HepG2 (cell line): ENCODE measurements around the gene LRRC4C.

Source experiments
- FOXM1 ChIP-seq: sonication (generic); formaldehyde crosslinking; IDR thresholded peaks from 2 replicates; pipeline ENCODE4 v1.5.0; 2020; ENCODE audit warnings: missing genetic modification reagents
- MEIS2 ChIP-seq: sonication (generic); formaldehyde crosslinking; IDR thresholded peaks from 2 replicates; pipeline ENCODE4 v1.9.0; 2021; ENCODE audit warnings: mild to moderate bottlenecking, missing genetic modification reagents
- MIER2 ChIP-seq: IDR thresholded peaks from 2 replicates; pipeline ENCODE4 v1.6.1; 2016; ENCODE audit warnings: missing biosample characterization, missing genetic modification reagents
- NPAS2 ChIP-seq: sonication (generic); formaldehyde crosslinking; IDR thresholded peaks from 2 replicates; pipeline ENCODE4 v1.8.0; 2022; ENCODE audit warnings: mild to moderate bottlenecking, missing genetic modification reagents, borderline replicate concordance
- RFX5 ChIP-seq: IDR thresholded peaks from 2 replicates; pipeline ENCODE4 v1.6.1; 2011; ENCODE audit warnings: low read depth, low read length, improper control_type of control experiment
- SP1 ChIP-seq, 2 experiments: fragments of 450-650 bp in 1 of 2; sonication (generic) in 1 of 2; formaldehyde crosslinking in 1 of 2; IDR thresholded peaks; 2 replicates each; pipeline versions ENCODE4 v1.4.0 to v1.6.1; 2016 to 2020; ENCODE audit warnings: missing genetic modification reagents in 1 of 2
- YY1 ChIP-seq: IDR thresholded peaks from 2 replicates; pipeline ENCODE4 v1.6.1; 2011; ENCODE audit warnings: low read length, low read depth, moderate library complexity, mild to moderate bottlenecking; ENCODE audit not compliant: insufficient read depth, insufficient replicate concordance
- ZNF362 ChIP-seq: sonication (generic); formaldehyde crosslinking; IDR thresholded peaks from 2 replicates; pipeline ENCODE4 v1.4.0; 2020; ENCODE audit warnings: missing genetic modification reagents, mild to moderate bottlenecking, borderline replicate concordance
- ZNF589 ChIP-seq: sonication (generic); formaldehyde crosslinking; conservative IDR thresholded peaks from 2 replicates; pipeline ENCODE4 v1.8.0; 2022; ENCODE audit warnings: mild to moderate bottlenecking, moderate library complexity, missing genetic modification reagents
- TF ChIP-seq, protein P1 (sequence below): sonication (generic); formaldehyde crosslinking; IDR thresholded peaks from 2 replicates; pipeline ENCODE4 v1.5.0; 2020; ENCODE audit warnings: mild to moderate bottlenecking, missing genetic modification reagents, moderate library complexity
- TF ChIP-seq, protein P2 (sequence below), 2 experiments: IDR thresholded peaks; 2 replicates each; pipeline ENCODE4 v1.6.1; 2011 to 2012; ENCODE audit warnings: low read length in 2 of 2, borderline replicate concordance in 1 of 2, low read depth in 1 of 2, mild to moderate bottlenecking in 1 of 2, moderate library complexity in 1 of 2

GRCh38 chr11:40340911-40341310, 1118.5 kb downstream of the LRRC4C start:
- TF ChIP-seq, protein P1, sequence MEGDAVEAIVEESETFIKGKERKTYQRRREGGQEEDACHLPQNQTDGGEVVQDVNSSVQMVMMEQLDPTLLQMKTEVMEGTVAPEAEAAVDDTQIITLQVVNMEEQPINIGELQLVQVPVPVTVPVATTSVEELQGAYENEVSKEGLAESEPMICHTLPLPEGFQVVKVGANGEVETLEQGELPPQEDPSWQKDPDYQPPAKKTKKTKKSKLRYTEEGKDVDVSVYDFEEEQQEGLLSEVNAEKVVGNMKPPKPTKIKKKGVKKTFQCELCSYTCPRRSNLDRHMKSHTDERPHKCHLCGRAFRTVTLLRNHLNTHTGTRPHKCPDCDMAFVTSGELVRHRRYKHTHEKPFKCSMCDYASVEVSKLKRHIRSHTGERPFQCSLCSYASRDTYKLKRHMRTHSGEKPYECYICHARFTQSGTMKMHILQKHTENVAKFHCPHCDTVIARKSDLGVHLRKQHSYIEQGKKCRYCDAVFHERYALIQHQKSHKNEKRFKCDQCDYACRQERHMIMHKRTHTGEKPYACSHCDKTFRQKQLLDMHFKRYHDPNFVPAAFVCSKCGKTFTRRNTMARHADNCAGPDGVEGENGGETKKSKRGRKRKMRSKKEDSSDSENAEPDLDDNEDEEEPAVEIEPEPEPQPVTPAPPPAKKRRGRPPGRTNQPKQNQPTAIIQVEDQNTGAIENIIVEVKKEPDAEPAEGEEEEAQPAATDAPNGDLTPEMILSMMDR (CRISPR knock-in tag), result no peak
- TF ChIP-seq RFX5, result no peak
- no peak for TF ChIP-seq MEIS2 (CRISPR knock-in tag)
- TF ChIP-seq, protein P2, sequence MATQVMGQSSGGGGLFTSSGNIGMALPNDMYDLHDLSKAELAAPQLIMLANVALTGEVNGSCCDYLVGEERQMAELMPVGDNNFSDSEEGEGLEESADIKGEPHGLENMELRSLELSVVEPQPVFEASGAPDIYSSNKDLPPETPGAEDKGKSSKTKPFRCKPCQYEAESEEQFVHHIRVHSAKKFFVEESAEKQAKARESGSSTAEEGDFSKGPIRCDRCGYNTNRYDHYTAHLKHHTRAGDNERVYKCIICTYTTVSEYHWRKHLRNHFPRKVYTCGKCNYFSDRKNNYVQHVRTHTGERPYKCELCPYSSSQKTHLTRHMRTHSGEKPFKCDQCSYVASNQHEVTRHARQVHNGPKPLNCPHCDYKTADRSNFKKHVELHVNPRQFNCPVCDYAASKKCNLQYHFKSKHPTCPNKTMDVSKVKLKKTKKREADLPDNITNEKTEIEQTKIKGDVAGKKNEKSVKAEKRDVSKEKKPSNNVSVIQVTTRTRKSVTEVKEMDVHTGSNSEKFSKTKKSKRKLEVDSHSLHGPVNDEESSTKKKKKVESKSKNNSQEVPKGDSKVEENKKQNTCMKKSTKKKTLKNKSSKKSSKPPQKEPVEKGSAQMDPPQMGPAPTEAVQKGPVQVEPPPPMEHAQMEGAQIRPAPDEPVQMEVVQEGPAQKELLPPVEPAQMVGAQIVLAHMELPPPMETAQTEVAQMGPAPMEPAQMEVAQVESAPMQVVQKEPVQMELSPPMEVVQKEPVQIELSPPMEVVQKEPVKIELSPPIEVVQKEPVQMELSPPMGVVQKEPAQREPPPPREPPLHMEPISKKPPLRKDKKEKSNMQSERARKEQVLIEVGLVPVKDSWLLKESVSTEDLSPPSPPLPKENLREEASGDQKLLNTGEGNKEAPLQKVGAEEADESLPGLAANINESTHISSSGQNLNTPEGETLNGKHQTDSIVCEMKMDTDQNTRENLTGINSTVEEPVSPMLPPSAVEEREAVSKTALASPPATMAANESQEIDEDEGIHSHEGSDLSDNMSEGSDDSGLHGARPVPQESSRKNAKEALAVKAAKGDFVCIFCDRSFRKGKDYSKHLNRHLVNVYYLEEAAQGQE (IDR thresholded peaks at IDR 0.05; ENCODE audit: borderline replicate concordance in 1 of 2, low read depth in 1 of 2, low read length in 2 of 2), result no peak
- no peak for TF ChIP-seq NPAS2 (CRISPR knock-in tag)
- no peak for TF ChIP-seq SP1 (IDR thresholded peaks at IDR 0.05)
- TF ChIP-seq SP1 (CRISPR knock-in tag; IDR thresholded peaks at IDR 0.05), result no peak
- no peak for TF ChIP-seq YY1
- no peak for TF ChIP-seq ZNF589 (CRISPR knock-in tag)
- no peak for TF ChIP-seq ZNF362
- TF ChIP-seq MIER2 (CRISPR knock-in tag), result no peak
- TF ChIP-seq FOXM1 (CRISPR knock-in tag), result no peak
